Neural cell (in vitro differentiated cells): ENCODE results near the gene FNDC11. TPM values are rescaled to one million over a fixed set of nuclear protein-coding genes. Genes with fewer than 3 reads are reported as not detected.

Source experiments
- H2AFZ ChIP-seq: fragments of 200-600, 300-800 bp; sonication (generic), shearing (Covaris generic); 2 replicates; pipeline ENCODE4 v1.6.0; 2014; ENCODE audit warnings: low read depth, mild to moderate bottlenecking, antibody characterized with exemption, low read length, moderate library complexity
- H3F3A ChIP-seq: fragments of 200-600 bp; shearing (Covaris generic); 2 replicates; pipeline ENCODE4 v1.6.1; 2016; ENCODE audit warnings: mild to moderate bottlenecking, moderate library complexity, mixed read lengths, antibody characterized with exemption, low read length; ENCODE audit not compliant: insufficient read depth, poor library complexity, severe bottlenecking
- H3K27ac ChIP-seq: fragments of 200-600, 300-800 bp; sonication (generic), shearing (Covaris generic); 2 replicates; pipeline ENCODE4 v1.5.1; 2014; ENCODE audit warnings: mild to moderate bottlenecking, low read length, moderate library complexity
- H3K27me3 ChIP-seq: fragments of 300-800, 200-600 bp; sonication (generic), shearing (Covaris generic); 2 replicates; pipeline ENCODE4 v1.6.0; 2014; ENCODE audit warnings: mild to moderate bottlenecking, low read depth, low read length, moderate library complexity; ENCODE audit not compliant: insufficient read depth
- H3K36me3 ChIP-seq: fragments of 300-800, 200-600 bp; sonication (generic), shearing (Covaris generic); 2 replicates; pipeline ENCODE4 v1.5.1; 2014; ENCODE audit warnings: mild to moderate bottlenecking, antibody characterized with exemption, low read length, moderate library complexity; ENCODE audit not compliant: insufficient read depth
- H3K4me2 ChIP-seq: fragments of 300-800, 200-600 bp; sonication (generic), shearing (Covaris generic); 2 replicates; pipeline ENCODE4 v1.6.0; 2014; ENCODE audit warnings: mild to moderate bottlenecking, low read length
- H3K4me3 ChIP-seq: fragments of 300-800, 200-600 bp; sonication (generic), shearing (Covaris generic); 2 replicates; pipeline ENCODE4 v1.5.1; 2014; ENCODE audit warnings: mild to moderate bottlenecking, low read length, moderate library complexity
- H3K79me2 ChIP-seq: fragments of 200-600 bp; shearing (Covaris generic); replicated peaks from 2 replicates; pipeline ENCODE4 v1.6.0; 2014; ENCODE audit warnings: mild to moderate bottlenecking, low read length, moderate library complexity; ENCODE audit not compliant: insufficient read depth
- H3K9ac ChIP-seq: fragments of 300-800, 200-600 bp; sonication (generic), shearing (Covaris generic); 2 replicates; pipeline ENCODE4 v1.6.1; 2016; ENCODE audit warnings: mild to moderate bottlenecking, low read length, mixed read lengths
- H3K9me2 ChIP-seq: fragments of 200-600 bp; shearing (Covaris generic); 2 replicates; pipeline ENCODE4 v1.6.1; 2016; ENCODE audit warnings: mild to moderate bottlenecking, low read length, mixed read lengths; ENCODE audit not compliant: insufficient read depth
- H3K9me3 ChIP-seq: fragments of 200-600, 300-800 bp; sonication (generic), shearing (Covaris generic); 2 replicates; pipeline ENCODE4 v1.6.1; 2016; ENCODE audit warnings: mild to moderate bottlenecking, mixed run types, low read length, moderate library complexity, mixed read lengths
- H4K20me1 ChIP-seq: fragments of 200-600 bp; shearing (Covaris generic); 2 replicates; pipeline ENCODE4 v1.6.1; 2016; ENCODE audit warnings: mild to moderate bottlenecking, mixed run types; ENCODE audit not compliant: insufficient read depth
- EP300 ChIP-seq: fragments of 450-650 bp; conservative IDR thresholded peaks from 2 replicates; pipeline ENCODE4 v1.6.1; 2014; ENCODE audit warnings: antibody characterized with exemption, mild to moderate bottlenecking, moderate library complexity; ENCODE audit not compliant: poor library complexity, severe bottlenecking
- EZH2 ChIP-seq: fragments of 200-600, 300-800 bp; shearing (Covaris generic), sonication (generic); IDR thresholded peaks from 2 replicates; pipeline ENCODE4 v1.6.1; 2014; ENCODE audit warnings: antibody characterized with exemption, low read length, borderline replicate concordance, mild to moderate bottlenecking; ENCODE audit not compliant: insufficient read depth, poor library complexity, severe bottlenecking
- MXI1 ChIP-seq: fragments of 450-650 bp; conservative IDR thresholded peaks from 2 replicates; pipeline ENCODE4 v1.6.1; 2014; ENCODE audit warnings: antibody characterized with exemption, mild to moderate bottlenecking; ENCODE audit not compliant: poor library complexity, severe bottlenecking
- POLR2AphosphoS5 ChIP-seq: IDR thresholded peaks from 2 replicates; pipeline ENCODE4 v1.6.1; 2012
- RAD21 ChIP-seq: fragments of 450-650 bp; conservative IDR thresholded peaks from 2 replicates; pipeline ENCODE4 v1.6.1; 2014; ENCODE audit warnings: antibody characterized with exemption, mild to moderate bottlenecking, moderate library complexity
- SMC3 ChIP-seq: fragments of 450-650 bp; conservative IDR thresholded peaks from 2 replicates; pipeline ENCODE4 v1.6.1; 2014; ENCODE audit warnings: antibody characterized with exemption, mild to moderate bottlenecking, moderate library complexity; ENCODE audit not compliant: poor library complexity
- TAF1 ChIP-seq: IDR thresholded peaks from 2 replicates; pipeline ENCODE4 v1.6.1; 2012; ENCODE audit warnings: low read depth
- polyA plus RNA-seq: library from polyadenylated mRNA; depleted of rRNA; stranded (reverse); fragments of >200 nt; gene quantifications from 2 replicates; pipeline ENCODE4 v1.2.3, GENCODE V29; 2014
- TF ChIP-seq, protein P1 (sequence below): fragments of 450-650 bp; IDR thresholded peaks from 2 replicates; pipeline ENCODE4 v1.5.1; 2014; ENCODE audit warnings: antibody characterized with exemption, mild to moderate bottlenecking, moderate library complexity; ENCODE audit not compliant: poor library complexity, severe bottlenecking
- TF ChIP-seq, protein P2 (sequence below): IDR thresholded peaks from 2 replicates; pipeline ENCODE4 v1.6.1; 2012; ENCODE audit warnings: borderline replicate concordance

The FNDC11 gene
- polyA plus RNA-seq, 1 donor from 2014 or later, result 1.9 TPM

DNA sequence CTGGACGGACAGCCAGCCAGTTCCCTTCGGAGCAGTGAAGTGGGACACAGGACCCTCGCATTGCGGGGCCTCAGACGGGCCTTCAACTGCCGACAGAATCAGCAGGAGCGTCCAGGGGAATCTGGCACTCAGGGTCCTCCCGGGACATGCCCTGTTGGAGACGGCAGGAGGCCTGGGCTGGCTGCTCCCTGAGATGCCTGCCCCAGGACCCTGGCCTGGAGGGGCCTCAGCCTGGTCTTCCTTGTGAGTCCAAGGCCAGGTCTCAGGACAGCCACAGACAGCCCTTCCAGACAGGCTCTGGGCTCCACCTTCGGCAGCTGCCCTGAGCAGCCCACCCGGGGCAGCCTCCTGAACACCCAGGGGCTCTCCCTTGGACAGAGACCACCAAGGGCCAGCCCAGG lies 34.7 kb downstream of the FNDC11 start:
- Histone ChIP-seq H3K4me3 (no peak overlapping the region), H4K20me1 (no peaks in the 10 kb centered on the region), H3K36me3 (no peaks in the 10 kb centered on the region), H3K9ac (no peak overlapping the region), H2AFZ (no peak overlapping the region), H3K9me2 (no peaks in the 10 kb centered on the region), H3K79me2 (no peaks in the 10 kb centered on the region), H3F3A (no peaks in the 10 kb centered on the region), H3K4me2 (no peak overlapping the region), H3K9me3 (no peaks in the 10 kb centered on the region), H3K27me3 (no peaks in the 10 kb centered on the region), H3K27ac (no peak overlapping the region)
- TF ChIP-seq SMC3 (no peak), MXI1 (no peak), TAF1 (no peak), EP300 (no peak), RAD21 (no peak), EZH2 (no peak), POLR2AphosphoS5 (no peak)
- TF ChIP-seq, protein P1, sequence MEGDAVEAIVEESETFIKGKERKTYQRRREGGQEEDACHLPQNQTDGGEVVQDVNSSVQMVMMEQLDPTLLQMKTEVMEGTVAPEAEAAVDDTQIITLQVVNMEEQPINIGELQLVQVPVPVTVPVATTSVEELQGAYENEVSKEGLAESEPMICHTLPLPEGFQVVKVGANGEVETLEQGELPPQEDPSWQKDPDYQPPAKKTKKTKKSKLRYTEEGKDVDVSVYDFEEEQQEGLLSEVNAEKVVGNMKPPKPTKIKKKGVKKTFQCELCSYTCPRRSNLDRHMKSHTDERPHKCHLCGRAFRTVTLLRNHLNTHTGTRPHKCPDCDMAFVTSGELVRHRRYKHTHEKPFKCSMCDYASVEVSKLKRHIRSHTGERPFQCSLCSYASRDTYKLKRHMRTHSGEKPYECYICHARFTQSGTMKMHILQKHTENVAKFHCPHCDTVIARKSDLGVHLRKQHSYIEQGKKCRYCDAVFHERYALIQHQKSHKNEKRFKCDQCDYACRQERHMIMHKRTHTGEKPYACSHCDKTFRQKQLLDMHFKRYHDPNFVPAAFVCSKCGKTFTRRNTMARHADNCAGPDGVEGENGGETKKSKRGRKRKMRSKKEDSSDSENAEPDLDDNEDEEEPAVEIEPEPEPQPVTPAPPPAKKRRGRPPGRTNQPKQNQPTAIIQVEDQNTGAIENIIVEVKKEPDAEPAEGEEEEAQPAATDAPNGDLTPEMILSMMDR, result no peak
- TF ChIP-seq, protein P2, sequence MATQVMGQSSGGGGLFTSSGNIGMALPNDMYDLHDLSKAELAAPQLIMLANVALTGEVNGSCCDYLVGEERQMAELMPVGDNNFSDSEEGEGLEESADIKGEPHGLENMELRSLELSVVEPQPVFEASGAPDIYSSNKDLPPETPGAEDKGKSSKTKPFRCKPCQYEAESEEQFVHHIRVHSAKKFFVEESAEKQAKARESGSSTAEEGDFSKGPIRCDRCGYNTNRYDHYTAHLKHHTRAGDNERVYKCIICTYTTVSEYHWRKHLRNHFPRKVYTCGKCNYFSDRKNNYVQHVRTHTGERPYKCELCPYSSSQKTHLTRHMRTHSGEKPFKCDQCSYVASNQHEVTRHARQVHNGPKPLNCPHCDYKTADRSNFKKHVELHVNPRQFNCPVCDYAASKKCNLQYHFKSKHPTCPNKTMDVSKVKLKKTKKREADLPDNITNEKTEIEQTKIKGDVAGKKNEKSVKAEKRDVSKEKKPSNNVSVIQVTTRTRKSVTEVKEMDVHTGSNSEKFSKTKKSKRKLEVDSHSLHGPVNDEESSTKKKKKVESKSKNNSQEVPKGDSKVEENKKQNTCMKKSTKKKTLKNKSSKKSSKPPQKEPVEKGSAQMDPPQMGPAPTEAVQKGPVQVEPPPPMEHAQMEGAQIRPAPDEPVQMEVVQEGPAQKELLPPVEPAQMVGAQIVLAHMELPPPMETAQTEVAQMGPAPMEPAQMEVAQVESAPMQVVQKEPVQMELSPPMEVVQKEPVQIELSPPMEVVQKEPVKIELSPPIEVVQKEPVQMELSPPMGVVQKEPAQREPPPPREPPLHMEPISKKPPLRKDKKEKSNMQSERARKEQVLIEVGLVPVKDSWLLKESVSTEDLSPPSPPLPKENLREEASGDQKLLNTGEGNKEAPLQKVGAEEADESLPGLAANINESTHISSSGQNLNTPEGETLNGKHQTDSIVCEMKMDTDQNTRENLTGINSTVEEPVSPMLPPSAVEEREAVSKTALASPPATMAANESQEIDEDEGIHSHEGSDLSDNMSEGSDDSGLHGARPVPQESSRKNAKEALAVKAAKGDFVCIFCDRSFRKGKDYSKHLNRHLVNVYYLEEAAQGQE, result no peak

DNA sequence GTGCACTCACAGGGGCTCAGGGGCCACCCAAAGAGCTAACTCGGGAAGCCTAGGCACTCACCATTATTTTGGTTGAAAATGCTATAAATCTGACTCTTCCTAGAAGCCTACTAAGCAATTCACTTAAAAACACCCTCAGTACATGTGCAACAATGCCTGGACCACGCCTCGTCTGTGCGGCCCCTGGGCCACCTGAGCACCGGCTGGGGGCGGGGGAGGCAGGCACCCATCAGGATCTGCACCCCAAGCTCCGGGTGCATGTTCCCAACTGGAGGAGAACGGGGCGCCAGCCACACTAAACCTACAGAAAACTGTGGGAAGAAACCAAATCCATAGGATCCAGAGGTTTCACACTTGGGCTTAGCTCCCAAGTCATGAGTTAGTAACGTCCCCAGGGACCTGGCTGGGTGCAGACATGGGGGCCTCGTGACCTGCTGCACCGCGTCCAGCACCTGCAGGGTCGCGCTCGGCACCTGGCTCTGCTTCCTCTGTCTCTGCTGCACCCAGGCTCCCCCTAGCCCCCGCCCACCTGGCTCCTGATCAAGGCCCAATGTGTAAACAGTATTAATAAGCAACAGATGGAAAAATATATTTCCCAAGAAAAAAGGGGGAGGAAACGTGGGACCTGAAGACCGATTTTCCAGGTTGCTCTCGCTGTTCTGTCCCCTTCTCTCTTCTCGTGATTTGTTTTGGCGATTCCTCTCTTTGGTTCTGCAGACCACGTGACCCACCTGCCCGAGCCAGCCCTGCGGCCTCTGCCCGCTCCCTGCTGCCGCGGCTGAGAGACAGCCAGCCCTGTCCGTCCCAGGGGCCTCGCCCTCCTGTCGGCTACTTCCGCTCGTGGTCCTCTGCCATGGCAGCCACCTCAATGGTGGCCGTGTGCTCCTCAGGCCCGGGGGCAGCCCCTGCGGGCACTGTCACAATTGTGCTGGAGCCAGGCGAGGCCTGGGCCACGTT lies 35.6 kb downstream of the FNDC11 start:
- no peak overlapping the region for H2AFZ ChIP-seq

More for the DNA sequence above, 35.6 kb downstream of the FNDC11 start:
- no peaks in the 10 kb centered on the region for H3K27me3 ChIP-seq
- H3K4me3 ChIP-seq, result no peak overlapping the region
- TF ChIP-seq, protein P2, result no peak
- TF ChIP-seq, protein P1, result no peak
- TF ChIP-seq RAD21 (no peak), SMC3 (no peak), POLR2AphosphoS5 (no peak), TAF1 (no peak), EP300 (no peak), MXI1 (no peak)
- H3K36me3 ChIP-seq, result no peaks in the 10 kb centered on the region
- H3K9me3 ChIP-seq, result no peaks in the 10 kb centered on the region
- no peaks in the 10 kb centered on the region for H4K20me1 ChIP-seq
- no peaks in the 10 kb centered on the region for H3F3A ChIP-seq
- H3K9me2 ChIP-seq, result no peaks in the 10 kb centered on the region
- no peak overlapping the region for H3K4me2 ChIP-seq
- H3K27ac ChIP-seq, result no peak overlapping the region
- H3K9ac ChIP-seq, result no peak overlapping the region
- no peaks in the 10 kb centered on the region for H3K79me2 ChIP-seq
